ENCODE data around the gene UBN1.

- TF ChIP-seq EZH2 (IDR thresholded peaks at IDR 0.05; ENCODE audit: borderline replicate concordance, low read length) (no peak), CTCF (IDR thresholded peaks at IDR 0.05; ENCODE audit: low read length) (no peak)
Observed at GRCh38 chr16:4868026-4868425, 20.7 kb downstream of the UBN1 start.

Data from OCI-LY1 (cell line).